ENCODE measurements around the gene CTSD. TPM values are rescaled to one million over a fixed set of nuclear protein-coding genes. Genes with fewer than 3 reads are reported as not detected.

The CTSD gene
- total RNA-seq, 1 experiment from 2014 or later = 127 TPM

DNA sequence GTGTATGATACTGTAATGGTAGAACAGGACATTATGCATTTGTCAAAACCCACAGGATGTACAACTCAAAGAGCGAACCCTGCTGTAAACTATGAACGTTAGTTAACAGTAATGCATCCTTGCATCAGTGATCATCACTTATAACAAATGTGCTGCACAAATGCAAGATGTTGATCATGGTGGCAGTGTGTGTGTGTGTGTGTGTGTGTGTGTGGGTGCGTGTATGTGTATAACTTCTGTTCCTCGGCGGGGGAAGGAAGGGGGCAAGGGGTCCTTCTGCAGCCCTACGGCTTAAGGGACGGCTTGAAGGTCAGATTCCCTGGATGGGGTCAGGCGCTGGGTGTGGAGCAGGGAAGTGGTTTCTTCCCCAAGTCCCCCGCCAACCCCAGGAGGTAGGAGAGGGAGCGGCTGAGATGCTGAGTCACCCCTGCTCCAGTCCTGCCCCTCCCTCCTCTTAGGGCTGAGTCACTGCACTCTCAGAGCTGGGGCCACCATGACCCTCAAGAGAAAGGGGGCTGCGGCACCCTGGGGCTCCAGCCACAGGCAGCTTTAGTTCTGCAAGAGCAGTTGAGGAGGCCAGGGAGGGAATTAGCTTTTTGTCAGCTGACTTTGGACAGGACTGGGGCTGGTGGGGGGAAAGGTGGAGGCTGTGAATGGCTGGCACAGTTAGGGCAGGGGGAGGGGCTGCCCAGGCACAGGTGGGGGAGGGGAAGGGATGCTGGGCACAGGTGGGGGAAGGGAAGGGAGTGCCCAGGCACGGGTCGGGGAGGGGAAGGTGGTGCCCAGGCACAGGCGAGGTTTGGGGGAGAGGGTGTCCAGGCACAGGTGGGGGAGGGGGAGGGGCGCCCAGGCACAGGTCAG lies 8.8 kb upstream of the CTSD start:
- Histone ChIP-seq H3K27ac (ENCODE audit: low read depth, low read length) (peak overlapping the region; percentile 75), H3K79me2 (ENCODE audit: insufficient read depth, low read length) (no peaks in the 10 kb centered on the region)
- RAD21 ChIA-PET (ENCODE audit: low non-redundant PET in 1 of 2, low total read pairs in 2 of 2, uncharacterized antibody in 2 of 2, unreplicated experiment in 2 of 2) = interaction anchor here (0.6 to 1.0 kb wide), 2 partner anchors 8 to 60 kb away, joined by 5 to 6 read pairs; no protein-coding TSS in a partner anchor

More for the DNA sequence above, 8.8 kb upstream of the CTSD start:
- Histone ChIP-seq H4K20me1 (ENCODE audit: insufficient read depth) (no peaks in the 10 kb centered on the region), H3K9me2 (ENCODE audit: insufficient read depth) (no peaks in the 10 kb centered on the region), H3K36me3 (ENCODE audit: control insufficient read depth in 1 of 2, insufficient read depth in 2 of 2, low read length in 2 of 2) (no peaks in the 10 kb centered on the region), H3K27me3 (ENCODE audit: insufficient read depth, low read length) (no peaks in the 10 kb centered on the region), H3K9ac (ENCODE audit: low read length) (peak overlapping the region; percentile 46), H3K9me3 (ENCODE audit: control insufficient read depth in 1 of 2, insufficient read depth in 1 of 2, low read depth in 1 of 2, low read length in 2 of 2) (no peaks in the 10 kb centered on the region), H2AFZ (ENCODE audit: low read depth, low read length, poor library complexity, severe bottlenecking) (no peak overlapping the region), H3K4me2 (ENCODE audit: low read length) (peak overlapping the region; percentile 90), H3K4me1 (ENCODE audit: control insufficient read depth in 1 of 2, insufficient read depth in 2 of 2, low read length in 2 of 2) (peaks cover 23 to 49% of the 10 kb centered on the region in 2 experiments), H3K4me3 (replicated peaks in 1 of 2; ENCODE audit: low read depth in 1 of 2, low read length in 2 of 2) (peak overlapping the region; percentile 37 to 54)
- ChIA-PET CTCF (no interaction called here), POLR2A (interaction anchor here (1.4 kb wide), 1 partner anchor 11 kb away, joined by 4 read pairs; no protein-coding TSS in a partner anchor)
- ATAC-seq = peak; percentile 94
- no peak for TF ChIP-seq CTCF (IDR thresholded peaks at IDR 0.05 in 2 of 3, conservative IDR thresholded peaks at IDR 0.05 in 1 of 3; ENCODE audit: borderline replicate concordance in 1 of 3, insufficient read depth in 1 of 3, low read depth in 2 of 3, low read length in 2 of 3)
- TF ChIP-seq SP1 (IDR thresholded peaks at IDR 0.05; ENCODE audit: low read depth) = peak; percentile 76
- TF ChIP-seq POLR2AphosphoS5 (IDR thresholded peaks at IDR 0.05; ENCODE audit: low read depth, low read length) = no peak
- TF ChIP-seq, protein P1, sequence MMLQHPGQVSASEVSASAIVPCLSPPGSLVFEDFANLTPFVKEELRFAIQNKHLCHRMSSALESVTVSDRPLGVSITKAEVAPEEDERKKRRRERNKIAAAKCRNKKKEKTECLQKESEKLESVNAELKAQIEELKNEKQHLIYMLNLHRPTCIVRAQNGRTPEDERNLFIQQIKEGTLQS (IDR thresholded peaks at IDR 0.05) = no peak
- TF ChIP-seq, protein P2, sequence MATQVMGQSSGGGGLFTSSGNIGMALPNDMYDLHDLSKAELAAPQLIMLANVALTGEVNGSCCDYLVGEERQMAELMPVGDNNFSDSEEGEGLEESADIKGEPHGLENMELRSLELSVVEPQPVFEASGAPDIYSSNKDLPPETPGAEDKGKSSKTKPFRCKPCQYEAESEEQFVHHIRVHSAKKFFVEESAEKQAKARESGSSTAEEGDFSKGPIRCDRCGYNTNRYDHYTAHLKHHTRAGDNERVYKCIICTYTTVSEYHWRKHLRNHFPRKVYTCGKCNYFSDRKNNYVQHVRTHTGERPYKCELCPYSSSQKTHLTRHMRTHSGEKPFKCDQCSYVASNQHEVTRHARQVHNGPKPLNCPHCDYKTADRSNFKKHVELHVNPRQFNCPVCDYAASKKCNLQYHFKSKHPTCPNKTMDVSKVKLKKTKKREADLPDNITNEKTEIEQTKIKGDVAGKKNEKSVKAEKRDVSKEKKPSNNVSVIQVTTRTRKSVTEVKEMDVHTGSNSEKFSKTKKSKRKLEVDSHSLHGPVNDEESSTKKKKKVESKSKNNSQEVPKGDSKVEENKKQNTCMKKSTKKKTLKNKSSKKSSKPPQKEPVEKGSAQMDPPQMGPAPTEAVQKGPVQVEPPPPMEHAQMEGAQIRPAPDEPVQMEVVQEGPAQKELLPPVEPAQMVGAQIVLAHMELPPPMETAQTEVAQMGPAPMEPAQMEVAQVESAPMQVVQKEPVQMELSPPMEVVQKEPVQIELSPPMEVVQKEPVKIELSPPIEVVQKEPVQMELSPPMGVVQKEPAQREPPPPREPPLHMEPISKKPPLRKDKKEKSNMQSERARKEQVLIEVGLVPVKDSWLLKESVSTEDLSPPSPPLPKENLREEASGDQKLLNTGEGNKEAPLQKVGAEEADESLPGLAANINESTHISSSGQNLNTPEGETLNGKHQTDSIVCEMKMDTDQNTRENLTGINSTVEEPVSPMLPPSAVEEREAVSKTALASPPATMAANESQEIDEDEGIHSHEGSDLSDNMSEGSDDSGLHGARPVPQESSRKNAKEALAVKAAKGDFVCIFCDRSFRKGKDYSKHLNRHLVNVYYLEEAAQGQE (IDR thresholded peaks at IDR 0.05; ENCODE audit: low read depth) = no peak
- TF ChIP-seq ZFX (IDR thresholded peaks at IDR 0.05) = no peak
- TF ChIP-seq ZBTB33 (IDR thresholded peaks at IDR 0.05; ENCODE audit: extremely low read depth, insufficient replicate concordance, low read length) = no peak
- no peak for TF ChIP-seq TCF7L2 (IDR thresholded peaks at IDR 0.05; ENCODE audit: borderline replicate concordance, extremely low read depth, insufficient read depth, insufficient read length)
- TF ChIP-seq FOSL1 (IDR thresholded peaks at IDR 0.05; ENCODE audit: low read depth) = peak; percentile 87
- no TSS peak for BruUV-seq (replicated peaks)
- intact Hi-C loops (cut with micrococcal nuclease) = no loop called here
- DNase-seq (ENCODE audit: low read depth, low spot score) = peak; percentile 62

Data from HCT116 (cell line).